Fibroblast of gingiva (primary cell): Measurements from ENCODE around the gene HEXD.
A peak's percentile ranks its signal among the peaks of the same experiment; 100 is the strongest.
"Not testable (repeated sequence)": the region's sequence is repeated elsewhere in the genome, so short reads cannot be mapped to it uniquely, and the experiment has no call there.

Experiments used
- DNase-seq: peaks from one replicate; pipeline ENCODE4 v3.0.0-alpha.2; 2011; ENCODE audit warnings: low read depth

Gene HEXD

DNA sequence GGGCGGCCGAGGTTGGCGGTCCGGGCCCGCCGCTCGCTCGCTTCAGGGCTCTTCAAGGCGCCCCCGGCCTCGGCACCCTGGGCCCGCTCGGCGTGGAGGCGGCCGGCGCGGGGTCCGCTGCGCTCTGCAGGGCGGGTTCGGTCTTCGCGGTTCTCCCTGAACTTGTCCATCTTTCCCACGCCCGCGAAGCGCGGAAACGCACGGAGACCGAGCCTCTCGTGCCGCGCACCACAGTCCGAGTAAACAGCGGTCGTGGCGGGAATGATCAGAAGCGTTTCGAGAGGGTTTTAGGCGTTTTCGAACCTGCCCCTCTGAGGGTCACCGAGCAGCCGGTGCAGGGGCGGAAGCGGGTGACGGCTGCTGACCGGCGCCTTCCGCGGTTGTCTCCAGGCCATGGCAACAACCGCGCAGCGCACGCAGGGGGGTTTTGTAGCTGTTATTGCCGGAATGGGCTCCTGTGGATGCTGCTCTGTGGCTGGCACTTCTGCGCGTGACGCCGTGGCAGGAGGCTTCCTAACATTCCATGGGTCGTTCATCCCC, 40.8 kb downstream of the HEXD start:
- no peak for DNase-seq

DNA sequence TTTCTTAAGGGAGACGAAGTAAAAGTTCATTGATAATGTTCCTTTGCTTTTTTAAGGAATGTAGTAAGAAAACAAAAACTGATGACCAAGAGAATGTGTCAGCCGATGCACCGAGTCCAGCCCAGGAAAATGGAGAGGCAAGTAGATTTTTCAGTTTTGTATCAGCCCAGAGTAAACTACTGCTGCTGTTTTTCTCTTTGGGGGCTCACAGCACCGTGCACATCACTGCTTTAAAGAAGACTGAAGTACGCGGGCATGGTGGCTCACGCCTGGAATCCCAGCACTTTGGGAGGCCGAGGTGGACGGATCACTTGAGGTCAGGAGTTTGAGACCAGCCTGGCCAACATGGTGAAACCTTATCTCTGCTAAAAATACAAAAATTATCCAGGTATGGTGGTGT, 41.8 kb downstream of the HEXD start:
- DNase-seq: not testable (repeated sequence)

- no peak for DNase-seq
Observed at GRCh38 chr17:82461827-82462524, 43.8 kb downstream of the HEXD start.

- no peak for DNase-seq
Observed at GRCh38 chr17:82463391-82463790, 45.2 kb downstream of the HEXD start.

DNA sequence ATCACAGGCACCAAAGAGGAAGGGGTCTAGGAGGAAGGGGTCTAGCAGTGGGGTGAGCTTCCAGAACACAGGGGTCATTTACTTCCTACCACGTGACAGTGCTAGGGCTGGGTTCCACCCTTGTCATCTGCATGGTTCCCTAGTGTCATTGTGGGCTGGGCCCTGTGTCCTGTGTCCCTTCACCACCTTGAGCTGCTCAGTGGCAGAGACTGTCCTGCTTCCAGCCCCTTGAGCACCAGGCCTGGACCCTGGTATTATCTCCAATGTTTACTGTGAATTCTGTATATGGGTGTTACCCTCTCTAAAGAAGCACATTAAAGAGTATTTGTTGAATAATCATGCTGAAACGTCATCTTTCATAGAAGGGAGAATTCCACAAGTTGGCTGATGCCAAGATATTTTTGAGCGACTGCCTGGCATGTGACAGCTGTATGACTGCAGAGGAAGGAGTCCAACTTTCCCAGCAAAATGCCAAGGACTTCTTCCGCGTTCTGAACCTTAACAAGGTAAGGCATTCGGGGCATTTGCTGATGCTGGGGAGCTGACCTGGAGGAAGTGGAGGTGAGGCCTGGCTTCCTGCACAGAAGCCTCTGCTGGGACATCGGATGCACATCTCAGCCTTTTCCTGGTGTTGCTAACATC, 45.9 kb downstream of the HEXD start:
- no peak for DNase-seq

DNA sequence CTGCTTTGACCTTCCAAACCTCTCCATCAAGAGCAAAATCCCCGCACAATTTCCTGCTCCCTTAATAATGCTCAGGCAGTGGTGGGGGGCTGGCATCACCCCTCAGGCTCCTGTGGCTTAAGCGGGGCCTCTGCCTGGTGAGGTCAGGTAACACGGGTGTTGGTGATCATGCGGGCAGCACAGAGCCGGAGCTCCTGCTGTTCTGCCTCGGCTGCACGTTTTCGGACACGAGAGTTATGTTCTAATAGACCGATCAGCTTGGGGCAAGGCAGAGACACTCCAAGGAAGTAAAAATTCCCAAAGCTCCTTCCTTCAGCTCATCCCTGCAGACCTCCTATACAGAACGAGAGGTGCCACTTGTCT, 46.4 kb downstream of the HEXD start:
- no peak for DNase-seq

DNA sequence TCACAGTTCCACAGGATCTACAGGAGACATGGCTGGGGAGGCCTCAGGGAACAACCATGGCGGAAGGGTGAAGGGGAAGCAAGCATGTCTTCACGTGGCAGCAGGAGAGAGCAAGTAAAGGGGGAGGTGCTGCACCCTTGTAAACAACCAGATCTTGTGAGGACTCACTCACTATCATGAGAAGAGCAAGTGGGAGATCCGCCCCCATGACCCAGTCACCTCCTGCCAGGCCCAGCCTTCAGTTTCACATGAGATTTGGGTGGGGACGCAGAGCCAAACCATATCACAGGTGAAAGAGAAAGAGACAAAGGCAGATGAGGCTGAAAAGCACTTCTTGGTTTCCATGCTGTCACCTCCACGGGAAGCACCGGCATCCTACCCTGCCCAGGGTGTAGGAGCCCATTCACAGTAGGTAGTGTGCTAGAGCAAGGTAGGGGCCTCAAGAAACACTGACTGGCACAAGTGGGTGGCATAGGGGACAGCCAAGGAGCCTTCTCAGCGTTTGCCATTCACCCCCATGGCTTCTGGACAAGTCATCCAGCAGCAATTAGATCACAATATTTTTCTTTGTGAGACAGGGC, 47.0 kb downstream of the HEXD start:
- no peak for DNase-seq

- no peak for DNase-seq
Observed at GRCh38 chr17:82468692-82469091, 50.5 kb downstream of the HEXD start.

DNA sequence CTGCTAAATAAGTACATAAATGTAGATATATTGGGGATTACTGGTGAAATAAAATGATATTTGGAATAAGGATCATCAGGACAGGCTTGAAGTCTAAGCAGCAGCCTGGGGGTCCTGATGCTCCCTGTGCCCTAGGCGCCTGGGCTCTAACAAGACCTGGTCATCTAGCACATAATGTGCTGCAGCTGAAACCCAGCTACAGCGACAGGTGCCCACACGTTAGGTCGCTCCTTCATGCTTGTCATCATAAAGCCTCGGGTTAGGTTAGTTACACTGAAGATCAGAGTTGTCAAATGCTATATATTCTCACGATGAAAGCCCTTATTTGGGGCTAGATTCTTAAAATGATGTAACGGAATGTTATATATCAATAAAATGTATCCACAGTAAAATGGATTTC, 51.9 kb downstream of the HEXD start:
- DNase-seq: no peak

- no peak for DNase-seq
Observed at GRCh38 chr17:82474223-82475010, 56.3 kb downstream of the HEXD start.

DNA sequence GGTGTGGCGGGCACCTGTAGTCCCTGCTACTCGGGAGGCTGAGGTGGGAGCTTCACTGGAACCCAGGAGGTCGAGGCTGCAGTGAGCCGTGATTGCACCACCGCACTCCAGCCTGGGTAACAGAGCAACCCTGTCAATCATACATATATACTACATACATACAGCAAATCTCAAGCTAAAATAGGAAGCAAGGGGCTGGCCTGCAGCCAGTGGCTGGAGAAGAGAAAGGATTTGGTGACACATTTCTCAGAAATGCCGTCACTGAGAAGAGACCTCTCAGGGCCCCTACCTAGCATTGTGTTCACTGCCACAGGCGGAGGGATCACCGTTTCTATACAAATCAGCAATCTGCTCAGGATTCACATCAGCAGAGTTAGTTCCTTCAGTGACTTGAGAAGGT, 57.3 kb downstream of the HEXD start:
- DNase-seq: no peak

DNA sequence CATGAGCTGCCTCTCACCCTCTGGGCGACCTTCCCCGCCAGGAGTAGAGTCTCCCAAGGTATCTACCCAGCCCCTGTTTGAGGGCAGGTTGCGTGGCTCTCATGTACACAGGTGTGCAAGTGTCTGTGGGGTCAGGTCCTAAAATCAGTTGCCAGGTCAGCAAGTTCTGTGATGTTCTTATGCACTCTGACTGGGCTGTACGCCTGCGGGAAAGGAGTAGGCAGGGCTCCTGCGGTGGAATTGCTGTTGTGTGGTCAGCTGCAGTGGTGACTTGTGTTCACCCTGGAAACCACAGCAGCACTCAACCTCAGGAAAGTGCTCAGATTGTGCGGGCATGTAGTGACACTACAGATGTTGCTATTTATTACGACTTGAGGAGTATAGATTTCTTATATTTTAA, 59.8 kb downstream of the HEXD start:
- no peak for DNase-seq

DNA sequence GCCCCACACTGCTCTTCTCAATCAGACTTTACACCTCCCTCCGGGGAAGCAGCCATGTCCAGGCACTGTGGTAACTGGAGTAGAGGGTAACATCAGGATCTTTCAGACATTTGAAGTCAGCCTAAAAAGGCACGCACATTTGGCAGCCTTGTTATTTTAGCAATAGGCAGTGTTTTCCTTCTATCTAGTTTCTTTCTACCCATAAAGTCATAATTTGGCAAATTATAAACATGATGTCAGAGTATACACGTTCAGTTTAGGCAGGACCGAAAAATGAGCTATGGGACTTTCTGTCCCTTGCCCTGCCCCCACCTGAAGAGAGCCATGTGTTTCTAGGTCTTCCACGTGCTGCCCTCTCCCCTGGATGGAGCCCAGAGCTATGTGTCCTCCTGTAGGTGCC, 61.5 kb downstream of the HEXD start:
- no peak for DNase-seq

- DNase-seq: no peak
Observed at GRCh38 chr17:82480318-82480717, 62.2 kb downstream of the HEXD start.

GRCh38 chr17:82483204-82483660, 65.1 kb downstream of the HEXD start:
- no peak for DNase-seq

- DNase-seq: no peak
Observed at GRCh38 chr17:82483836-82484235, 65.7 kb downstream of the HEXD start.

DNA sequence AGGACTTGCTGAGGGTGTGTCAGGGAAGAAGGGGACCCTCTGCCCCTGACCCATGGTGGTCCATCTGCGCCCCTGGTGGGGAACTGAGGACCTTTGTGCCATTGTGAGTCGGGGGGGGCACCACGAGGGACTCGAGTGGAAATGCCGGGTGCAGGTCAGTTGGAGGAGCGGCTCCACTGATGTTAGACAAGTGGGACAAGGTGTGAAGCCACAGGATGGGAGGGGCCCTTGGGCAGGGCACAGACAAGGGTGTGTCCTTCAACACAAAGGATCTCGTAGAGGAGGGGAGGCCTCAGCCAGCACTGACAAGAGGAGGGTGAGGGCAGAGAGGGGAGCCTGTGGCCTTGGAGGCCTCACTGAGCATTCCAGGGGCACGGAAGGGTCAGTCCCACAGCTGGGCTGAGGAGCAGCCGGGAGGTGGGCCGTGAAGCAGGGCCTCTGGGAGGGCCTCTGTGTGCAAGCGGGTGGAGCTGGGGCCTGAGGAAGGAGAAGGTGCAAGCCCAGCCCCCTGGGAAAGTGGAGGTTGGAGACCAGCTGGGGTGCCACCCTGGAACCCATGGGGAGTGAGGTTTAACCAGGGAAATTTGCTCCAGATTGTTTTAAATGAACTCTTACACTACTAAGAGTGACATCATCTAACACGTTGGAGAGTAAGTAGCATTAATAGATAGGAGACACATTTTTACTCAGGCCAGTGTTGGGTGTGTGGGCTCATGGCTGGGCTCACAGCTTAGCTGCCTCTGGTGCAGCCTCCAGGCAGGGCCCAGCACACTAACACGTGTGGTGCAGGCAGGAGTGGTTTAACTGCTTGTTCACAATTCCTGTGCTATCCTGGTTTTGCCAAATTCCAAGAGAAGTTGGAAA, 68.3 kb downstream of the HEXD start:
- no peak for DNase-seq

DNA sequence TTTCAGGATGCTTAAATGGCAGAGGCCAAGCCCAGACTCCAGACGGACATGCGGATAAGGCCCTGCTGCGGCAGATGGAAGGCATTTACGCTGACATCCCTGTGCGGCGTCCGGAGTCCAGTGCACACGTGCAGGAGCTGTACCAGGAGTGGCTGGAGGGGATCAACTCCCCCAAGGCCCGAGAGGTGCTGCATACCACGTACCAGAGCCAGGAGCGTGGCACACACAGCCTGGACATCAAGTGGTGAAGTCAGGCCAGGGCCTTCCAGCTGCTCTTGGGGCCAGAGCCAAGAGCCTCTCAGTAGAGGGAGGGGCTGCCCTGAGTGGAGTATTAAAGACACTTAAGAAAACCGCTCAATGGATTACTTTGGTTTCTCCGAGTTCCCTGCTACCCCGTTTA, 69.8 kb downstream of the HEXD start:
- no peak for DNase-seq

- DNase-seq: peak; percentile 86
Observed at GRCh38 chr17:82489117-82489516, 71.0 kb downstream of the HEXD start.

DNA sequence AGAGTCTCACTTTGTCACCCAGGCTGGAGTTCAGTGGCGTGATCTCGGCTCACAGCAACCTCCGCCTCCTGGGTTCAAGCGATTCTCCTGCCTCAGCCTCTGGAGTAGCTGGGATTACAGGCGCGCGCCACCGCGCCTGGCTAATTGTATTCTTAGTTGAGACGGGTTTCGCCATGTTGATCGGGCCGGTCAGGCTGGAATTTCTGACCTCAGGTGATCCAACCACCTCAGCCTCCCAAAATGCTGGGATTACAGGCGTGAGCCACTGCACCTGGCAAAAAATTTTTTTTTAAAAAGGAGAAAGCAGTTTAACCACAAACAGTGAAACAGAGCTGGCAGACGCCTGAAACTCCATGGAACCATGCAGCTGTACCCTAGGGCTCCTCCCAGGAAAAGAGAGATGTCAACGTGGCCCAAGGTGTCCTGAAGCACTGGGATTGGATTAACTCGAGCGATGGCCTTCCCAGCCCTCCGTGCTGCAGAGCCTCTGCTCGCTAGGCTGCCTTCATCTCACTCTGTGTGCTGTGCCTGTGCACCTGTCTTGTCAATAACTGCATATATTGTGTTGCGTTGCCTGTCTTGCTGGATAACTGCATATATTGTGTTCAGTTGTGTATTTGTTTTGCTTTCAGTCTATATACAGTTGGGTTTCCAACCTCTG, 71.8 kb downstream of the HEXD start:
- no peak for DNase-seq
